HG03469 (cell line): ENCODE data around the gene CAVIN2.
"Not testable (repeated sequence)": the region's sequence is repeated elsewhere in the genome, so short reads cannot be mapped to it uniquely, and the experiment has no call there.

Source experiments
- ATAC-seq: cut with Tn5 transposase; IDR thresholded peaks from one replicate; pipeline ENCODE4 v1.9.1; 2021; ENCODE audit warnings: mild to moderate bottlenecking, moderate library complexity, moderate number of reproducible peaks; ENCODE audit not compliant: unreplicated experiment

Gene CAVIN2

GRCh38 chr2:191803007-191803406, 43.9 kb downstream of the CAVIN2 start:
- no peak for ATAC-seq

- ATAC-seq: no peak
These were observed 44.7 kb downstream of the CAVIN2 start for GRCh38 chr2:191802180-191802579.

- ATAC-seq: no peak
These were observed 46.0 kb downstream of the CAVIN2 start for GRCh38 chr2:191800874-191801273.

GRCh38 chr2:191799526-191799925, 47.4 kb downstream of the CAVIN2 start:
- no peak for ATAC-seq

GRCh38 chr2:191797942-191798876, 48.7 kb downstream of the CAVIN2 start:
- no peak for ATAC-seq

- no peak for ATAC-seq
These were observed 49.4 kb downstream of the CAVIN2 start for GRCh38 chr2:191797500-191797899.

- no peak for ATAC-seq
These were observed 51.2 kb downstream of the CAVIN2 start for GRCh38 chr2:191795715-191796114.

GRCh38 chr2:191791953-191792560, 54.8 kb downstream of the CAVIN2 start:
- no peak for ATAC-seq

GRCh38 chr2:191790737-191791136, 56.2 kb downstream of the CAVIN2 start:
- no peak for ATAC-seq

- ATAC-seq: no peak
These were observed 57.1 kb downstream of the CAVIN2 start for GRCh38 chr2:191789796-191790195.

- ATAC-seq: no peak
These were observed 60.2 kb downstream of the CAVIN2 start for GRCh38 chr2:191786694-191787093.

- not testable (repeated sequence) for ATAC-seq
These were observed 61.2 kb downstream of the CAVIN2 start for GRCh38 chr2:191785651-191786050.
